GM23338 (cell line): Measurements from ENCODE around the gene MAP2K1. TPM values are rescaled to one million over a fixed set of nuclear protein-coding genes. Genes with fewer than 3 reads are reported as not detected.

Experiments
- ATAC-seq: fragments of 200-7000 bp; cut with Tn5 transposase; 3 replicates; pipeline ENCODE4 v1.9.1; 2020
- DNase-seq: peaks from one replicate; pipeline ENCODE4 v3.0.0-alpha.2; 2015; ENCODE audit warnings: low spot score
- H2AFZ ChIP-seq: fragments of 200-600 bp; sonication (generic); 2 replicates; pipeline ENCODE4 v1.8.0; 2016; ENCODE audit warnings: antibody characterized with exemption, mild to moderate bottlenecking, moderate library complexity
- H3F3A ChIP-seq: fragments of 200-600 bp; sonication (generic); replicated peaks from 2 replicates; pipeline ENCODE4 v1.8.0; 2017; ENCODE audit warnings: antibody characterized with exemption, mixed run types, low read depth
- H3K27ac ChIP-seq: fragments of 200-600 bp; sonication (generic); 2 replicates; pipeline ENCODE4 v1.6.1; 2016; ENCODE audit warnings: low read depth
- H3K27me3 ChIP-seq: fragments of 200-600 bp; sonication (generic); 2 replicates; pipeline ENCODE4 v1.8.0; 2016; ENCODE audit warnings: mild to moderate bottlenecking, mixed run types, moderate library complexity; ENCODE audit not compliant: insufficient read depth
- H3K36me3 ChIP-seq: fragments of 200-600 bp; sonication (generic); 2 replicates; pipeline ENCODE4 v1.8.0; 2016; ENCODE audit warnings: mild to moderate bottlenecking; ENCODE audit not compliant: insufficient read depth
- H3K4me1 ChIP-seq: fragments of 200-600 bp; sonication (generic); 2 replicates; pipeline ENCODE4 v1.8.0; 2016; ENCODE audit warnings: mild to moderate bottlenecking, moderate library complexity; ENCODE audit not compliant: insufficient read depth
- H3K4me2 ChIP-seq: fragments of 200-600 bp; sonication (generic); 2 replicates; pipeline ENCODE4 v1.7.1; 2017; ENCODE audit warnings: mixed run types
- H3K4me3 ChIP-seq: fragments of 200-600 bp; sonication (generic); 2 replicates; pipeline ENCODE4 v1.6.1; 2016; ENCODE audit warnings: mixed run types
- H3K79me2 ChIP-seq: fragments of 200-600 bp; sonication (generic); replicated peaks from 2 replicates; pipeline ENCODE4 v1.8.0; 2017; ENCODE audit warnings: mild to moderate bottlenecking; ENCODE audit not compliant: insufficient read depth
- H3K9me2 ChIP-seq: fragments of 200-600 bp; sonication (generic); 2 replicates; pipeline ENCODE4 v1.8.0; 2017; ENCODE audit not compliant: insufficient read depth
- H4K20me1 ChIP-seq: fragments of 200-600 bp; sonication (generic); replicated peaks from 2 replicates; pipeline ENCODE4 v1.8.0; 2017; ENCODE audit warnings: mild to moderate bottlenecking; ENCODE audit not compliant: insufficient read depth
- H3K27ac Mint-ChIP-seq: 2 replicates; pipeline ENCODE4 v1.8.0; 2020; ENCODE audit warnings: inconsistent platforms, mild to moderate bottlenecking, moderate library complexity, mixed read lengths
- H3K27me3 Mint-ChIP-seq: 3 replicates; pipeline ENCODE4 v1.8.0; 2022; ENCODE audit warnings: low read depth, mild to moderate bottlenecking, moderate library complexity, mixed read lengths, inconsistent platforms; ENCODE audit not compliant: insufficient read depth, poor library complexity
- H3K36me3 Mint-ChIP-seq: 3 replicates; pipeline ENCODE4 v1.8.0; 2021; ENCODE audit warnings: low read depth, mild to moderate bottlenecking, inconsistent platforms, moderate library complexity, mixed read lengths
- H3K4me1 Mint-ChIP-seq: 3 replicates; pipeline ENCODE4 v1.8.0; 2020; ENCODE audit warnings: mild to moderate bottlenecking, inconsistent platforms, mixed read lengths
- H3K4me3 Mint-ChIP-seq: 3 replicates; pipeline ENCODE4 v1.8.0; 2021; ENCODE audit warnings: moderate library complexity, mild to moderate bottlenecking, inconsistent platforms, mixed read lengths
- H3K9me3 Mint-ChIP-seq: 3 replicates; pipeline ENCODE4 v1.8.0; 2020; ENCODE audit warnings: moderate library complexity, mild to moderate bottlenecking, inconsistent platforms, mixed read lengths
- CTCF ChIP-seq, 2 experiments: fragments of 200-600 bp in 1 of 2; sonication (generic) in 1 of 2; conservative IDR thresholded peaks; 2 replicates each; pipeline versions ENCODE4 v1.5.1 to v1.6.1; 2016 to 2017; ENCODE audit warnings: antibody characterized with exemption in 2 of 2, low read depth in 2 of 2, mild to moderate bottlenecking in 2 of 2, moderate library complexity in 1 of 2
- ETS1 ChIP-seq: IDR thresholded peaks from 2 replicates; pipeline ENCODE4 v1.6.1; 2016; ENCODE audit warnings: antibody characterized with exemption
- EZH2 ChIP-seq: fragments of 200-600 bp; sonication (generic); IDR thresholded peaks from one replicate; pipeline ENCODE4 v1.8.0; 2017; ENCODE audit warnings: antibody characterized with exemption, mild to moderate bottlenecking, low read depth; ENCODE audit not compliant: unreplicated experiment
- EZH2phosphoT487 ChIP-seq: fragments of 200-600 bp; sonication (generic); IDR thresholded peaks from one replicate; pipeline ENCODE4 v1.8.1; 2018; ENCODE audit warnings: antibody characterized with exemption; ENCODE audit not compliant: unreplicated experiment
- REST ChIP-seq: IDR thresholded peaks from one replicate; pipeline ENCODE4 v1.6.1; 2018; ENCODE audit warnings: antibody characterized with exemption; ENCODE audit not compliant: unreplicated experiment
- STAT1 ChIP-seq: IDR thresholded peaks from one replicate; pipeline ENCODE4 v1.6.1; 2016; ENCODE audit warnings: antibody characterized with exemption; ENCODE audit not compliant: unreplicated experiment
- ZNF331 ChIP-seq: fragments of 250-450 bp; sonication (Bioruptor Pico); IDR thresholded peaks from 2 replicates; pipeline ENCODE4 v1.5.0; 2020; ENCODE audit warnings: low read depth, mild to moderate bottlenecking, moderate library complexity
- ZNF462 ChIP-seq: fragments of 250-450 bp; sonication (Bioruptor Pico); IDR thresholded peaks from 2 replicates; pipeline ENCODE4 v1.5.0; 2020; ENCODE audit warnings: mild to moderate bottlenecking, moderate library complexity
- polyA plus RNA-seq: library from polyadenylated mRNA; unstranded; fragments of >200 nt; fragmentation: Nextera tagmentation; extraction: Ambion mirVana; gene quantifications from 2 replicates; pipeline ENCODE4 v1.2.1, GENCODE V29; 2016
- total RNA-seq: library from RNA; depleted of rRNA; stranded (reverse); fragments of >200 nt; shearing (Covaris generic); gene quantifications from 2 replicates; pipeline ENCODE4 v1.2.3, GENCODE V29; 2014

Gene MAP2K1
- total and polyA plus RNA-seq, 2 experiments from 2014 or later, result 42.0 to 68.5 TPM

GRCh38 chr15:66430627-66431255 is 44.0 kb downstream of the MAP2K1 start (continued):
- TF ChIP-seq CTCF (conservative IDR thresholded peaks at IDR 0.05; ENCODE audit: low read depth in 2 of 2), result no peak
- TF ChIP-seq EZH2phosphoT487, result no peak
- TF ChIP-seq STAT1, result no peak
- no peak for TF ChIP-seq ETS1

- no peak overlapping the region for H3K4me2 ChIP-seq
- no peaks in the 10 kb centered on the region for H3K27me3 Mint-ChIP-seq
- H3F3A ChIP-seq, result no peaks in the 10 kb centered on the region
- peaks cover 13% of the 10 kb centered on the region for H3K36me3 ChIP-seq
- DNase-seq, result no peak
- no peak overlapping the region for H3K27ac ChIP-seq
- H4K20me1 ChIP-seq, result peaks cover 43% of the 10 kb centered on the region
- peaks cover 66% of the 10 kb centered on the region for H3K79me2 ChIP-seq
- no peaks in the 10 kb centered on the region for H3K27me3 ChIP-seq
- no peak overlapping the region for H3K27ac Mint-ChIP-seq
- H3K36me3 Mint-ChIP-seq, result peaks cover 35% of the 10 kb centered on the region
- H3K4me1 ChIP-seq, result peaks cover 9% of the 10 kb centered on the region
- H3K4me3 Mint-ChIP-seq, result no peak overlapping the region
- no peak overlapping the region for H3K4me3 ChIP-seq
- H2AFZ ChIP-seq, result no peak overlapping the region
- ATAC-seq, result no peak
- H3K9me2 ChIP-seq, result no peaks in the 10 kb centered on the region
- H3K9me3 Mint-ChIP-seq, result no peaks in the 10 kb centered on the region
- H3K4me1 Mint-ChIP-seq, result peaks cover 35% of the 10 kb centered on the region
- no peak for TF ChIP-seq STAT1
- no peak for TF ChIP-seq REST
- TF ChIP-seq ETS1, result no peak
- TF ChIP-seq EZH2, result no peak
- no peak for TF ChIP-seq ZNF331 (CRISPR knock-in tag)
- no peak for TF ChIP-seq ZNF462
Observed at GRCh38 chr15:66433726-66434125, 47.0 kb downstream of the MAP2K1 start.
